HG03558 (cell line): ENCODE results near the gene LRP11.
"Not testable (repeated sequence)": the region's sequence is repeated elsewhere in the genome, so short reads cannot be mapped to it uniquely, and the experiment has no call there.

Source experiments
- ATAC-seq: cut with Tn5 transposase; IDR thresholded peaks from one replicate; pipeline ENCODE4 v1.9.1; 2021; ENCODE audit warnings: moderate number of reproducible peaks; ENCODE audit not compliant: unreplicated experiment; ENCODE audit errors: extremely low read depth

LRP11 gene

DNA sequence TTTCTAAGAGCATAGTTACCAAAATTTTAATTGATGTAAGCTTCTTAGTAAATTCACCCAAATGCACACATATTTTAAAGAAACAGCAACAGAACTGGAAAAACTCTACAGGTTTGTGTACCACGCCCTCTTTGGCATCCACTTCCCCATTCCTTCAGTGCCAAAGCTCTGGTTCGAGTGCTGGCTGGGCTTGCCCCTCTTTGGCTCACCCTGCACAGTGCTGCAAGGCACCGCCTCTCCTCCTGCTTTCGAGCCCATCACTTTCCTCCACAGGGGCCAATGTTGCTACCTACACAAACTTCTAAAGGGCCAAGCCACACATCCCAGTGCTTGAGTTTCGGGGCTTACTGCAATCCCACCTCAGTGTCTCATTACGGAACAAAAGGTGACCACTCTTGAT is 9.6 kb downstream of the LRP11 start:
- ATAC-seq = no peak

DNA sequence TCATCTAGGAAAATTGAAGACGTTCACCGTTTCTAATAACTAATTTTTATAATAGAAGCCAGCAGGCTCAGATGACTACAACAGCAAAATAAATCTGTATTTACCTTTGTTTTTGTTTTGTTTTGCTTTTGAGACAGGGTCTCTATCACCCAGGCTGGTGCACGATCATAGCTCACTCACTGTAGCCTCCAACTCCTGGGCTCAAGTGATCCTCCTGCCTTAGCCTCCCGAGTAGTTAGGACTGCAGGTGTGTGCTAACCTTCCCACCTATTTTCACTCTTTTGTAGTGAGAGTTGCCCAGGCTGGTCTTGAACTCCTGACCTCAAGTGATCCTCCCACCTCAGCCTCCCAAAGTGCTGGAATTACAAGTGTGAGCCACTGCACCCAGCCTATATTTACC is 10.1 kb downstream of the LRP11 start:
- ATAC-seq = not testable (repeated sequence)

DNA sequence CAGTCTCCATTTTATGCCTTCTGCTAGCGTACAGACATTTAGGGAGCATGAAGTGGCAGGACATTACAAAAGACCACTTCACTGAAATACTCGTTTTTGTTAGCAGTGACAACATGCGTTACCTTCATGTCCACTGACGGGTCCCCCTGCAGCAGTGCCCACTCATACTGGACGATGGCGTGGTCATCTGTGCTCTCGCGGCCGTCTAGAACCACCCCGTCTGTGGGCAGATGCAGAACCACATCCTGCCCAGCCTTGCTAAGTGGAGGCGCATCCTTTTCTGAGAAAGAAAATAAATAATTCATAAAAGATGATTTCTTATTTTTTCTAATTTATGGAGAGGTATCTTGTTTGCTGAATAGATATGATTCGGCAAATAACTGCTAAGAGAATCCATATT is 11.3 kb downstream of the LRP11 start:
- ATAC-seq = no peak

GRCh38 chr6:149852180-149852579 is 12.0 kb downstream of the LRP11 start:
- ATAC-seq = no peak

DNA sequence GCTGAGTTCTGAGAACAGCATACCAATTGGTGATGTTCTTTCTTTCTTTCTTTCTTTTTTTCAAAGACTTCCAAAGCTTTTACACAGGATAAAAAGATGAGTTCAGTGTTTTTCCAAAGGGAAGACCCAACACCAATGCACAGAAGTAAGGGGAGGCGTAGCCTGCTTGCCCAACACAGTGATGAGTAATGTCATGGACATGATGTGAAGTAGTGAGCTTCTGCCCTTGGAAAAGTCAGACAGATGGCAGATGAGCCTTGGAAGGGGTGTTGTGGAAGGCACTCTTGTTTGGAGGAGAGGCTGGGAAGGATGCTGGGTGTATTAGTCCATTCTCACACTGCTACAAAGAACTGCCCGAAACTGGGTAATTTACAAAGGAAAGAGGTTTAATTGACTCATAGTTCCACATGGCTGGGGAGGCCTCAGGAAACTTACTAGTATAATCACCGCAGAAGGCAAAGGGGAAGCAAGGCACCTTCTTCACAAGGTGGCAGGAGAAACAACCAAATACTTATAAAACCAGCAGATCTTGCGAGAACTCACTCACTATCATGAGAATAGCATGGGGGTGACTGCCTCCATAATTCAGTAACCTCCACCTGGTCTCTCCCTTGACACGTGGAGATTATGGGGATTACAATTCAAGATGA is 12.6 kb downstream of the LRP11 start:
- no peak for ATAC-seq

GRCh38 chr6:149848343-149848742 is 15.8 kb downstream of the LRP11 start:
- ATAC-seq = not testable (repeated sequence)

DNA sequence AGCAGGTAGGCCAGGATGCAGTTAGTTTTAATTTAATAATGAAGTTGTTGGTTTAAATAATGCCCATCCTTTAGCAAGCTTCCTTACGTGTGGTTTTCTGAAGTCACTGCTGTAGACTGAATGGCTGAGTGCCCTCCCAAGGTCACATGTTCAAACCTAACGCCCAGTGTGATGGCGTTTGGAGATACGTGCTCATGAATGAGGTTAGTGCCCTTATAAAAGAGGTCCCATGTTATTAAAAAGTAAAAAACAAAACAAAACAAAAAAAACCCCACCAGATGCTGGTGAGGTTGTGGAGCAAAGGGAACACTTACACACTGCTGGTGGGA is 16.3 kb downstream of the LRP11 start:
- no peak for ATAC-seq

- no peak for ATAC-seq
These were observed 17.8 kb downstream of the LRP11 start for GRCh38 chr6:149846321-149846720.

GRCh38 chr6:149845549-149845948 is 18.6 kb downstream of the LRP11 start:
- no peak for ATAC-seq

- no peak for ATAC-seq
These were observed 19.7 kb downstream of the LRP11 start for GRCh38 chr6:149844480-149844879.

DNA sequence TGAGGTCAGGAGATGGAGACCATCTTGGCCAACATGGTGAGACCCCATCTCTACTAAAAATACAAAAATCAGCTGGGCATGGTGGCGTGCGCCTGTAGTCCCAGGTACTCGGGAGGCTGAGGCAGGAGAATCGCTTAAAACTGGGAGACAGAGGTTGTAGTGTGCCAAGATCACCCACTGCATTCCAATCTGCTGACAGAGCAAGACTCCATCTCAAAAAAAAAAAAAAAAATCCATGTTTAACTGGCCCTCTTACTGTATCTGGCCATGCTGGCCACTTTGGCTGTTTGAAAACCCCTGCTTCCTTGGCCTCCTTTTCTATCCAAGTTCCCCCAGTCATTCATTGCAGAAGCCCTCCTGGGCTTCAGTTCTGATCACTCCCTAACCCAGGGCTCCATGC is 20.1 kb downstream of the LRP11 start:
- ATAC-seq = not testable (repeated sequence)

- no peak for ATAC-seq
These were observed 21.0 kb downstream of the LRP11 start for GRCh38 chr6:149843051-149843633.

GRCh38 chr6:149842331-149842730 is 21.8 kb downstream of the LRP11 start:
- no peak for ATAC-seq

GRCh38 chr6:149840345-149841075 is 23.6 kb downstream of the LRP11 start:
- ATAC-seq = no peak

GRCh38 chr6:149834513-149835481 is 29.4 kb downstream of the LRP11 start:
- ATAC-seq = no peak

- no peak for ATAC-seq
These were observed 30.5 kb downstream of the LRP11 start for GRCh38 chr6:149833651-149834050.

- no peak for ATAC-seq
These were observed 32.8 kb downstream of the LRP11 start for GRCh38 chr6:149831308-149831820.

- no peak for ATAC-seq
These were observed 33.3 kb downstream of the LRP11 start for GRCh38 chr6:149830731-149831307.

DNA sequence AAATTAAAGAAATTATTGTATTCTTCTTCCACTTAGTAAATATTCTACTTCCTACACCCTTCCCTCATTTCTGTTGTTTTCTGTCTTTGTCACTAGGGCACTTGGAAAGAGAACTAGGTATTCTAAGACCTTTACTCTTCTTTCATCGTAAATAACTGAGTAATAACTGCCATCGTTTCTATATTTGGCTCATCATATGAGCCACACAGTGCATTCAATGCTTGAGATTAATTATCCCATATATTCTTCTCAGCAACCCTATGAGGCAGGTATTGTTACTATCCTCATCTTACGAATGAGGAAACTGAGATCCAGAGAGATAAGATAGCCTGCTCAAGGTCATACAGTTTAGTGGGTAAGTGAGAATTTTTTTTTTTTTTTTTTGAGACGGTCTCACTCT is 38.9 kb downstream of the LRP11 start:
- no peak for ATAC-seq

DNA sequence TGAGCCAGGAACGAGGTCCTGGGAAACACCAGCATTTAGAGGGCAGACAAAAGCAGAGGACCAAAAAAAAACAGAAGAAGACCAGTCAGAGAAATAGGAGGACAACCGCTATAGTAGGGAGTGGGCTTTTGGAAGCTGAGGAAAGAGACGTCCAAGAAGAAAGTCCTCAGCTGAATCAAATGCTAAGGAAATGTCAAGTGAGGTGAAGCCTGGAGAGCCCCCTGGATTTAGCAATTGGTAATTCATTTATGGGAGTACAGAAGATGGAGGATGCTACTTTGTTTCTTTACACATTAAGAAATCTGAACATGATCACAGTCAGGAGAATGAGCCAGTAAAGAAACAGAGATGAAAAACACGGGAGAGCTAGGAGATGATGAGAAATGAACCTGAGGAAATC is 41.1 kb downstream of the LRP11 start:
- ATAC-seq = no peak
